SW 1271 (cell line): ENCODE results near the gene RAB31.
A peak's percentile ranks its signal among the peaks of the same experiment; 100 is the strongest.

Source experiments
- DNase-seq, 2 experiments: peaks; one replicate each; lab custom pipeline; 2025; lab: John Stamatoyannopoulos, UW

RAB31 gene

DNA sequence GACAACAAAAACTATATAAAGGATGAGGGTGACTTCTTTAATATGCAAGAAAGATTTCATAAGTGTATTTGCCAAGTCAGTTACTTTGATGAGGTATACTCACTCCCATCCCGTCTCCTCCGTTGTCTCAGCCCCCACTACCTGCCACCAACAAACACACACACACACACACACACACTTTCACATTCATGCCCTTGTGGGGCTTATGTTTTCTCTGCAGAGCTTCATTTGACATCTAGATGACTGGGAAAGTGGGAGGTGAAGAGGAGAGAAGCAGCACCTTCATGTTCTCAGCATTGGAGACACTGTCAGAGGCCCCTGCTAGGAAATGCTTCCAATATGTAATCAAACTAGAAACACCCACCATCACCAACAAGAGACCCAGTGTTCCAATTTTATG is 155.2 kb downstream of the RAB31 start:
- DNase-seq, result no peak

DNA sequence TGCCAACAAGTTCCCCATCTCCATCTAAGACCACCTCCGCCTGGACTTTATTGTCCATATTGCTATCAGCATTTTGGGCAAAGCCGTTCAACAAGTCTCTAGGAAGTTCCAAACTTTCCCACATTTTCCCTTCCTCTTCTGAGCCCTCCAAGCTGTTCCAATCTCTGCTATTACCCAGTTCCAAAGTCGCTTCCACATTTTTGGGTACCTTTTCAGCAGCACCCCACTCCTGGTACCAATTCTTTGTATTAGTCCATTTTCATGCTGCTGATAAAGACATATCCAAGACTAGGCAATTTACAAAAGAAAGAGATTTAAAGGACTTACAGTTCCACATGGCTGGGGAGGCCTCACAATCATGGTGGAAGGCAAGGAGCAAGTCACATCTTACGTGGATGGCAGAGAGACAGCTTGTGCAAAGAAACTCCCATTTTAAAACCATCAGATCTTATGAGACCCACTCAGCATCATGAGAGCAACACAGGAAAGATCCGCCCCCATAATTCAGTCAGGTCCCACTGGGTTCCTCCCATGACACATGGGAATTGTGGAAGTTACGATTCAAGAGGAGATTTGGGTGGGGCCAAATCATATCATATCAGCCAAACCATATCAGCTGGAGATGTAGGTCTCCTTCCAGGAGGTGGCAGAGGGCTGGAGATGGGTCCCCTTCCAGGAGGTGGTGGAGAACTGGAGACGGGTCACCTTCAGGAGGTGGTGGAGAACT is 157.8 kb downstream of the RAB31 start:
- DNase-seq, result no peak

DNA sequence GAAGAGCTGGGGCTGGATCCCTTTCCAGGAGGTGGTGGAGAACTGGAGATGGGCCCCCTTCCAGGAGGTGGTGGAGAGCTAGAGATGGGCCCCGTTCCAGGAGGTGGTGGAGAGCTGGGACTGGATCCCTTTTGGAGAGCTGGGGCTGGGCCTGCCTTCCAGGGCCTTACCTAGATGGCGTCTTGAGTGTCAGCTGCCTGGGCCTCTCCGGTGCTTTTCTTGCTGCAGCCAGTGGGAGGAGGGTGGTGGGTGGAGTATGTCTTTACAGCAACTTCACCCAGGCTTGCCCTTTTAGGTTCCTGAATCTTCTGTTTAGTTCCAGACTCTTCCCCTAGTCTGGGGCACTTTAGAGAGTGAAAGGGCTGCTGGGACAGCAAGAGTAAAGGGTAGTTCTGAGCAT is 158.5 kb downstream of the RAB31 start:
- no peak for DNase-seq

GRCh38 chr18:9867071-9867594 is 159.0 kb downstream of the RAB31 start:
- DNase-seq, result no peak

- no peak for DNase-seq
Measured at GRCh38 chr18:9868857-9869714, 161.0 kb downstream of the RAB31 start.

DNA sequence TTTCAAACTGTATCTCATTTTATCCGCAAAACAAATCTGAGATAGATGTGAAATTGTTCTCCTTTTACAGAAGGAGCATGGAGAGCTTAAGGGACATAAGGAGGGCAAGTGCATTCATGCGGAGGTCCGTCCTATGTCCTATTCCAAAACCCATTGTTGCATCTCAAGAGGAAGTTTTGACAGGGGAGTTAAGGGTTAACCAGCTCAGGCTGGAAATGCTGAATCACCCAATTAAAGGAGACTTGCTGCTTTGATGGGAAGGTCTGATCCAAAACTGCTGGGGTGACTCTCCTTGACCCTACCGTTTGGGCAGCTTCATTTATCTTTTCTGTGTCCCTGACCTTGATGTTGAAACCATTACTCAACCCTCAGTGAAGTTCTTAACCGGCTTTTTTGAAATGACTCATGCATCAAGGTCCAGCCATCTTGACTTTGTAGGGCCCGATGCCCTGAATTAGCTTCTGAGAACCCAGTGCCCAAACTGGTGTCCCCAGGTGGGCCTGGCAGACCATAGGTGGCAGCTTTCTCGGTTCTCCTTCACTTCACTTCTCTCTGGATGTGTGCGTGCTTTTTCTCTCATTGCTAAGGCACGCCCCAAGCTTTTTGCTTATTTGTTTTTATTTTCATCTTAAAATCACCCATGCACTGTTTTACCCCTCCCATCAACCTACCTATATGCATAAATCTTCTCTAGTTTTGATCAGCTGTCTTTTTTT is 161.8 kb downstream of the RAB31 start:
- DNase-seq, result peak in 1 of 2 experiments; percentile 4

- DNase-seq, result no peak
Measured at GRCh38 chr18:9870431-9871008, 162.4 kb downstream of the RAB31 start.

- DNase-seq, result no peak
Measured at GRCh38 chr18:9871244-9871746, 163.2 kb downstream of the RAB31 start.

DNA sequence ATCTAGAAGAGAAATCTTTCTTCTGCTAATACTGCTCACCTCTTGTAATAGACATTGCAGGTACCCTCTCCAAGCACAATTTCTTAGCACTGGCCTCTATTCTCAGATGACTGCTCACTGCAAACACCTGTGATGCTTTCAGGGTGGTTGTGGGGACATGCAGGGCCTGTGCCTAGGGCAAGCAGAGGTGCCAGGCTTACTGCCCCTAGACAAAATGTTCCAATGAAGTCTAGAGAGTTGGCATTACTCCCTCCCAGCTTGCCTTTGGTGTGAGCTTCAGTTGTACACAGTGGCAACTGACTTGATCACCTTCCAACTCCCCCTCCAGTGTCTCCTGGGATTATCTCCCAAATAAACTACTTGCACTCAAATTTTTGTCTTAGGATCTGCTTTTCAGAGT is 164.7 kb downstream of the RAB31 start:
- no peak for DNase-seq

DNA sequence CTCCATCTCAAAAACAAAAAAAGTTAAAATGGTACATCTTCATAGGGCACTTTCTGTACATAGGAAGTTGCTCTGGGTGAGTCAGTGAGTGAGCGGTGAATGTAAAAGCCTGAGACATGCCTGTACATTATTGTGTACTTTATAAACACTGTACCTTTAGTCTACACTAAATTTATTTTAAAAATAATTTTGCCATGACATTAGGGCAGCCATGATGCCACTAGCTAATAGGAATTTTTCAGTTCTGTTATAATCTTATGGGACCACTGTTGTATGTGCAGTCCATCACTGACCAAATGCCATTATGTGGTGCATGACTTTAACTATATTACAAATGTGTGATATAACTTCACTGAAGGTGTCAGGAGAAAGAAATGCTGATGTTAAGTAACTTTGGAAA is 166.6 kb downstream of the RAB31 start:
- DNase-seq, result no peak

DNA sequence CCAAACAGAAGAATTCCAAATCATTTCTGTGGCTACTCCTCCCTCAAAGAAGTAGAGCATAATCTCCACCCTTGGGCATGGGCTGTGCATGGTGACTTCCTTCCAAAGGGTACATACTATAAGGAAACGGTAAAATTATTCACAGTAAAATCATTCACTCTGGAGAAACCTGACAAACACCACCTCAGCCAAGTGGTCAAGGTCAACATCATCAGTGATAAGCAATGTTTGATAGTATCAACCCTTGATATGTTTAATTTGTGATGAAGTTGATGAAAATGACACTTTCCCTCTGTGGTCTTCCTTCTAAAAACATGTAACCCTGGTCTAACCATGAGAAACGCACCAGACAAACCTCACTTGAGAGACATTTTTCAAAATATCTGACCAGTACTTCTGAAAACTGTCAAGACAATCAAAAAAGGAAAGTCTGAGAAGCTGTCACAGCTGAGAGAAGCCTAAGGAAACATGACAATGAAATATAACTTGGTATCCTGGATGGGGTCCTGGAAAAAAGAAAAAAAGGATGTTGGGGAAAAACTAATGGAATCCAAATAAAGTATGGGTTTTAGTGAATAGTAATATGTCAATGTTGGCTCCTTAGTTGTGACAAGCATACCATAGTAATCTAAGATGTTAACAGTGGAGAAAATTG is 168.2 kb downstream of the RAB31 start:
- DNase-seq, result no peak

DNA sequence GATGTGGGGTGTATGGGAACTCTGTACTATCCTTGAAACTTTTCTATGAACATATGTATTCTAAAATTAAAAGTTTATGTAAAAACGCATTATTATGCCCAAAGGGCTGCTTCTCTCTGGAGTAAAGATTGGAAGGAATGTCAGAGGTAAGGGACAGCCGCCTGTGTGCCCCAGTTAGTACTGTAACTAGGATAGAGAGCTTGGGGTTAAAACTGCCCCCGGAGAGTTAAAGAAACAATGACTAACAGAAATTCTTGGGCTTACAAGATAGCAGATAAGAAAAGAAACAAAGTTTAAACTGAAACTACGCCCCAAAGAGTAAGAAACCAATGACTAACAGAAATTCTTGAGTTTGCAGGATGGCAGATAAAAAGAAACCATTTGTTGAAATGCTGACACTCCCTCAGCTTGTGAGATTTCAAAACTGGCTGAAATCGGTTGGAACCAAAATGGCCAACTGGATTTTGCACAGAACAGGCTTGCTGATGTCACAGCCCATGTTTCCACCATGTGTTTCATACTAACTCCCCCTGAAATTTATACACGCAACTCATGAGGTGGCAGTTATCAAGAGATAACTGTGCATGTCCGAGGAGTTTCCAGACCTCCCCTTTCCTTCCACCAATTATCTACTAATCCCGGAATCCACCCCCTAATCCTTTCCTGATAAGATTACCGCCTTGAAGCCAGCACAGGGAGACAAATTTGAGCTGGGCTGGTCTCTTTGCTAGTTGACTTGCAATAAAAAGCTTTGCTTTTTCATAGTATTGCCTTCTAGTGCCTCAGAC is 169.0 kb downstream of the RAB31 start:
- peak; percentile 16 to 55 for DNase-seq

GRCh38 chr18:9877655-9878014 is 169.5 kb downstream of the RAB31 start:
- DNase-seq, result no peak

- no peak for DNase-seq
Measured at GRCh38 chr18:9878095-9878494, 170.0 kb downstream of the RAB31 start.

- DNase-seq, result no peak
Measured at GRCh38 chr18:9878783-9879242, 170.7 kb downstream of the RAB31 start.

DNA sequence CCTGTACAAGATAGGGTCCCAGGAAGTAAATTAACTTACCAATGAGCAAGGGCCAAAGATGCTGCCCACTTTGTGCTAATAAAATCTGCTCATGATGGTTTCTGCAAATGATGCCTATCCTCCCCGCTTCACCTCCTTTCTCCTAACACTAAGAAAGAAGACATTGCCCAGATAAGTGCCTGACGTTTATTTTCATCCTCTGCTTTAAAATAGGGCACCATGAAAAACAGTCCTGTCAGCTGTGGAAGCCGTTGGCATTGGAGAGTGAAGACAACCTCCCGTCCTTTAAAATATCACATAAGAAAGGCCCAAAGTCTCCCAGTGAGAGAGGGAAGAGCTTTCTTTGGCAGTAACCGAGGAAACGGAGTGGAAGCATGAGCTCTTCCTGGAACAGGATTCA is 176.0 kb downstream of the RAB31 start:
- no peak for DNase-seq

DNA sequence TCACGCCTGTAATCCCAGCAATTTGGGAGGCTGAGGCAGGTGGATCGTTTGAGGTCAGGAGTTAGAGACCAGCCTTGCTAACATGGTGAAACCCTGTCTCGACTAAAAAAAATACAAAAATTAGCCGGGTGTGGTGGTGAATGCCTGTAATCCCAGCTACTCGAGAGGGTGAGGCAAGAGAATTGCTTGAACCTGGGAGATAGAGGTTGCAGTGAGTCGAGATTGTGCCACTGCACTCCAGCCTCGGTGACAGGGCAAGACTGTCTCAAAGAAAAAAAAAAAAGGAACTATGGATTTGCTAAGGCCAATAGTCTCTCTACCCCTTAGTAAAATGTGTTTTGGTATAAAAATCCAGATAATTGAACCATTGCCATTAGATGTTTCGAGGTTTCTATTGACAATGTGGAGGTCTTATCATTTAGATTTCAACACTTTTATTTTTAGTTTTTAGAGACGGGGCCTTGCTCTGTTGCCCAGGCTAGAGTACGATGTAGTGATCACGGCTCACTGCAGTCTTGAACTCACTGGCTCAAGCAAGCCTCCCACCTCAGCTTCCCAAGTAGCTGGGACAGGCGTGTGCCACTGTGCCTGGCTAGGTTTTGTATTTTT is 176.5 kb downstream of the RAB31 start:
- DNase-seq, result no peak

DNA sequence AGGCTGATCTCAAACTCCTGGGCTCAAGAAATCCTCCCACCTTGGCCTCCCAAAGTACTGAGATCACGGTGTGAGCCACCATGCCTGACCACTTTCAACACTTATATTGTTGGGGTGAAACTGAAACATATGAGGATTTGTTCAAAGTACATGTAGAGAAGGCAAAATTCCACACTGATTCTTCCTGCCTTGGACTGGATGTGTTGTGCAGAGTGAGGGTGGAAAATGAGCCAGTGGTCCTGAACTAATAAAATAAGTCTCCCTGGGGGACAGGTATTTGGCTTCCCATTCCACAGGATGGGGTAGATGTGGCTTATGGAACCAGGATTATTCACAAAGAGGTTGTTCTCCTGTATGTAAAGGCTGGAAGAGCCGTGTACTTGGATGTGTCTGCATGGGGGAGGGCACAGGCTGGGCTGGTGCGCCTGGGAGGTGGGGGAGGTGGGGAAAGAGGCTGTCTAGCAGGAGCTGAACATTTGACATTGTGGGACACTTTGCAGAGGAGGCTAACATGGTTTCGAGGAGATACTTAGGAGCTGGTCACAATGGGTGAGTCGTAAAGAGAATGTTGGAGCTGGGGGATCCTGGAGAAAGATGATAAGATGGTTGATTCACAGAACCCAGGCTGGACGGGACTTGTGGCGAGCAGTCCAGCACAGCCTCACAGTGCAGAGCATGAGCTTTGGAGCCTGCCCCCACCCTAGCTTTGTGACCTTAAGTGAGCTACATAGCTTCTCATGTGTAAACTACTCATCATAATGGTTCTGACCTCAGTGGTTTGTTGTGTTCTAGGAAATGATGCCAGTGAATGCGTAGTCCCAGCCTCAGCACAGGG is 177.3 kb downstream of the RAB31 start, which contains the start of gene TXNDC2:
TXNDC2 (plus strand) TSS at position 804 of the 835 bp plus-strand sequence. CDS start 708 bp downstream, outside the sequence.
- DNase-seq, result no peak

- DNase-seq, result no peak
Measured at GRCh38 chr18:9886005-9886348, 177.9 kb downstream of the RAB31 start.
